Fibroblast of the conjunctiva (primary cell): ENCODE data around the gene BMP2K.

Experiments used
- DNase-seq: peaks from one replicate; pipeline ENCODE4 v3.0.0-alpha.2; 2010; ENCODE audit warnings: low read depth

BMP2K gene

GRCh38 chr4:78930016-78930629, 154.0 kb downstream of the BMP2K start:
- DNase-seq, result no peak

- DNase-seq, result no peak
These were observed 160.8 kb downstream of the BMP2K start for GRCh38 chr4:78936989-78937388.

- no peak for DNase-seq
These were observed 161.7 kb downstream of the BMP2K start for GRCh38 chr4:78937837-78938236.

- no peak for DNase-seq
These were observed 162.3 kb downstream of the BMP2K start for GRCh38 chr4:78938474-78938867.

- peak; percentile 55 for DNase-seq
These were observed 162.9 kb downstream of the BMP2K start, which contains the start of gene PAQR3 for GRCh38 chr4:78938868-78939666. PAQR3 (minus strand) TSS chr4:78939438; CDS start chr4:78939224, 214 bp downstream.

GRCh38 chr4:78939667-78940008, 163.5 kb downstream of the BMP2K start:
- DNase-seq, result no peak

- no peak for DNase-seq
These were observed 164.6 kb downstream of the BMP2K start for GRCh38 chr4:78940752-78941151.

GRCh38 chr4:78944381-78944780, 168.2 kb downstream of the BMP2K start:
- no peak for DNase-seq

- no peak for DNase-seq
These were observed 169.6 kb downstream of the BMP2K start for GRCh38 chr4:78945651-78946179.

GRCh38 chr4:78949735-78950134, 173.6 kb downstream of the BMP2K start:
- DNase-seq, result no peak

GRCh38 chr4:78951862-78952472, 175.8 kb downstream of the BMP2K start:
- DNase-seq, result peak; percentile 33

GRCh38 chr4:78953231-78953630, 177.1 kb downstream of the BMP2K start:
- DNase-seq, result no peak

- no peak for DNase-seq
These were observed 177.9 kb downstream of the BMP2K start for GRCh38 chr4:78953769-78954666.

GRCh38 chr4:78956975-78957374, 180.8 kb downstream of the BMP2K start:
- DNase-seq, result no peak

GRCh38 chr4:78960926-78961325, 184.8 kb downstream of the BMP2K start:
- no peak for DNase-seq
